NCI-H1436 (cell line): ENCODE measurements around the gene TTYH1.
A peak's percentile ranks its signal among the peaks of the same experiment; 100 is the strongest.
"Not testable (repeated sequence)": the region's sequence is repeated elsewhere in the genome, so short reads cannot be mapped to it uniquely, and the experiment has no call there.

Experiments used
- DNase-seq: peaks from one replicate; lab custom pipeline; 2025; lab: John Stamatoyannopoulos, UW

TTYH1 gene

GRCh38 chr19:54415208-54415900 lies at the start of gene TTYH1:
TTYH1 (plus strand) TSS chr19:54415464; CDS start chr19:54415553, 89 bp downstream.
- DNase-seq: no peak

GRCh38 chr19:54365798-54366197 lies 49.5 kb upstream of the TTYH1 start:
- DNase-seq: not testable (repeated sequence)

GRCh38 chr19:54366811-54367210 lies 48.5 kb upstream of the TTYH1 start:
- DNase-seq: no peak

- DNase-seq: no peak
These were observed 46.1 kb upstream of the TTYH1 start for GRCh38 chr19:54369082-54369687.

- not testable (repeated sequence) for DNase-seq
These were observed 45.4 kb upstream of the TTYH1 start for GRCh38 chr19:54369688-54370433.

- DNase-seq: not testable (repeated sequence)
These were observed 44.8 kb upstream of the TTYH1 start for GRCh38 chr19:54370434-54370796.

- DNase-seq: not testable (repeated sequence)
These were observed 43.8 kb upstream of the TTYH1 start for GRCh38 chr19:54371453-54371852.

- no peak for DNase-seq
These were observed 41.3 kb upstream of the TTYH1 start for GRCh38 chr19:54373781-54374631.

GRCh38 chr19:54375181-54375938 lies 39.9 kb upstream of the TTYH1 start:
- not testable (repeated sequence) for DNase-seq

- no peak for DNase-seq
These were observed 38.5 kb upstream of the TTYH1 start for GRCh38 chr19:54376610-54377285.

GRCh38 chr19:54379187-54379678 lies 36.0 kb upstream of the TTYH1 start:
- DNase-seq: no peak

GRCh38 chr19:54380897-54381296 lies 34.4 kb upstream of the TTYH1 start:
- DNase-seq: no peak

- DNase-seq: not testable (repeated sequence)
These were observed 33.2 kb upstream of the TTYH1 start for GRCh38 chr19:54382041-54382440.

GRCh38 chr19:54383330-54383729 lies 31.9 kb upstream of the TTYH1 start:
- no peak for DNase-seq

GRCh38 chr19:54387991-54388801 lies 27.1 kb upstream of the TTYH1 start:
- DNase-seq: no peak

GRCh38 chr19:54388802-54389139 lies 26.5 kb upstream of the TTYH1 start:
- DNase-seq: no peak

GRCh38 chr19:54389553-54389952 lies 25.7 kb upstream of the TTYH1 start:
- DNase-seq: no peak

- peak; percentile 61 for DNase-seq
These were observed 24.2 kb upstream of the TTYH1 start for GRCh38 chr19:54390942-54391577.

GRCh38 chr19:54391589-54392061 lies 23.6 kb upstream of the TTYH1 start:
- DNase-seq: no peak
